Measurements from ENCODE around the gene NAMPT.

- TF ChIP-seq EZH2phosphoT487 (IDR thresholded peaks at IDR 0.05; ENCODE audit: insufficient read depth, low read depth) (no peak), EZH2 (IDR thresholded peaks at IDR 0.05; ENCODE audit: insufficient read depth, poor library complexity, severe bottlenecking) (no peak)
Observed at GRCh38 chr7:106254525-106255116, 30.2 kb downstream of the NAMPT start.

Measured in GM23248 (cell line).